GM18498 (cell line): ENCODE data around the gene MBD3L1.
A peak's percentile ranks its signal among the peaks of the same experiment; 100 is the strongest.

Experiments used
- ATAC-seq: cut with Tn5 transposase; IDR thresholded peaks from one replicate; pipeline ENCODE4 v1.9.1; 2021; ENCODE audit warnings: mild to moderate bottlenecking, moderate library complexity; ENCODE audit not compliant: unreplicated experiment

The MBD3L1 gene

GRCh38 chr19:8832132-8833021, at the start of gene MBD3L1, which contains the start of gene ZNF558:
Gene MBD3L1 (plus strand): TSS chr19:8832377. CDS start chr19:8842679, 10,302 bp downstream.
Gene ZNF558 (minus strand): TSS chr19:8832304. CDS start chr19:8822659, 9,645 bp downstream.
- ATAC-seq = peak; percentile 90

GRCh38 chr19:8794823-8795222, 37.4 kb upstream of the MBD3L1 start:
- ATAC-seq = no peak

- no peak for ATAC-seq
These were observed 25.5 kb upstream of the MBD3L1 start for GRCh38 chr19:8806661-8807060.

GRCh38 chr19:8811315-8812172, 20.6 kb upstream of the MBD3L1 start:
- ATAC-seq = no peak

GRCh38 chr19:8814176-8814575, 18.0 kb upstream of the MBD3L1 start:
- ATAC-seq = no peak

GRCh38 chr19:8815780-8816179, 16.4 kb upstream of the MBD3L1 start:
- no peak for ATAC-seq

GRCh38 chr19:8820234-8820633, 11.9 kb upstream of the MBD3L1 start:
- ATAC-seq = no peak

- ATAC-seq = no peak
These were observed 10.4 kb upstream of the MBD3L1 start for GRCh38 chr19:8821748-8822241.

- ATAC-seq = no peak
These were observed 5.8 kb upstream of the MBD3L1 start for GRCh38 chr19:8826371-8826770.

- no peak for ATAC-seq
These were observed 4.9 kb upstream of the MBD3L1 start for GRCh38 chr19:8827277-8827676.

GRCh38 chr19:8831373-8831772, 804 bp upstream of the MBD3L1 start:
- no peak for ATAC-seq

- peak; percentile 23 for ATAC-seq
These were observed 395 bp upstream of the MBD3L1 start for GRCh38 chr19:8831832-8832131.

GRCh38 chr19:8835446-8835845, 3.3 kb downstream of the MBD3L1 start:
- no peak for ATAC-seq

- ATAC-seq = no peak
These were observed 3.7 kb downstream of the MBD3L1 start for GRCh38 chr19:8835877-8836276.

GRCh38 chr19:8840708-8841107, 8.5 kb downstream of the MBD3L1 start:
- ATAC-seq = no peak

- ATAC-seq = no peak
These were observed 14.6 kb downstream of the MBD3L1 start for GRCh38 chr19:8846819-8847218.

GRCh38 chr19:8849232-8849631, 17.1 kb downstream of the MBD3L1 start:
- ATAC-seq = no peak

- ATAC-seq = no peak
These were observed 18.3 kb downstream of the MBD3L1 start for GRCh38 chr19:8850488-8850887.

- no peak for ATAC-seq
These were observed 26.1 kb downstream of the MBD3L1 start for GRCh38 chr19:8858260-8858659.

GRCh38 chr19:8866344-8866743, 34.2 kb downstream of the MBD3L1 start:
- ATAC-seq = no peak

- ATAC-seq = no peak
These were observed 45.9 kb downstream of the MBD3L1 start for GRCh38 chr19:8877854-8878705.
